Gastroesophageal sphincter (tissue), 4 donors: ENCODE measurements around the gene FBXL19. TPM values are rescaled to one million over a fixed set of nuclear protein-coding genes. Genes with fewer than 3 reads are reported as not detected.

Experiments used
- ATAC-seq: fragments of 150-250 bp; one replicate; pipeline ENCODE4 v1.9.1; 2016; ENCODE audit warnings: mild to moderate bottlenecking, moderate library complexity
- H3K27ac ChIP-seq, 4 donors: fragments of 200-600 bp; sonication (generic) in 3 of 4; 1 replicate in 3 of 4; 2 replicates in 1 of 4; pipeline ENCODE4 v1.5.1; 2016 to 2019
- H3K27me3 ChIP-seq: fragments of 200-600 bp; sonication (generic); one replicate; pipeline ENCODE4 v1.5.1; 2019
- H3K36me3 ChIP-seq, 2 donors: fragments of 200-600 bp; sonication (generic); one replicate each; pipeline ENCODE4 v1.5.1; 2019; ENCODE audit warnings: control low read depth in 1 of 2
- H3K4me1 ChIP-seq, 3 donors: fragments of 200-600 bp; sonication (generic); 1 replicate in 2 of 3; 2 replicates in 1 of 3; pipeline ENCODE4 v1.5.1; 2016 to 2019; ENCODE audit warnings: control low read depth in 2 of 3
- H3K4me3 ChIP-seq, 2 donors: fragments of 200-600 bp; sonication (generic); one replicate each; pipeline ENCODE4 v1.5.1; 2019; ENCODE audit warnings: mild to moderate bottlenecking in 1 of 2, moderate library complexity in 1 of 2
- H3K9me3 ChIP-seq, 3 donors: fragments of 200-600 bp; sonication (generic); one replicate each; pipeline ENCODE4 v1.5.1; 2017 to 2019; ENCODE audit warnings: control low read depth in 2 of 3
- CTCF ChIP-seq, 4 experiments: fragments of 200-600 bp in 2 of 4; fragments of 450-650 bp in 2 of 4; sonication (generic) in 1 of 4; IDR thresholded peaks; one replicate each; pipeline ENCODE4 v1.5.1; 2017 to 2019; ENCODE audit warnings: antibody characterized with exemption in 4 of 4, mild to moderate bottlenecking in 2 of 4, moderate library complexity in 2 of 4
- EP300 ChIP-seq: sonication (generic); formaldehyde crosslinking; IDR thresholded peaks from one replicate; pipeline ENCODE4 v1.6.1; 2017; ENCODE audit warnings: antibody characterized with exemption, mild to moderate bottlenecking
- POLR2A ChIP-seq, 2 donors: fragments of 450-650 bp; IDR thresholded peaks; one replicate each; pipeline ENCODE4 v1.6.1; 2017; ENCODE audit warnings: antibody characterized with exemption in 2 of 2, mild to moderate bottlenecking in 2 of 2, moderate library complexity in 1 of 2
- POLR2AphosphoS5 ChIP-seq: sonication (generic); formaldehyde crosslinking; IDR thresholded peaks from one replicate; pipeline ENCODE4 v1.6.1; 2017; ENCODE audit warnings: antibody characterized with exemption
- WGBS, 2 donors: methylation state at CpG; one replicate each; pipeline ENCODE4 v1.1.5; 2018; ENCODE audit warnings: low coverage in 1 of 2; 5-methylcytosine and 5-hydroxymethylcytosine counted together
- total RNA-seq, 4 donors: library from RNA; depleted of rRNA; stranded (reverse); fragments of >200 nt; gene quantifications; one replicate each; pipeline ENCODE4 v1.1.0, GENCODE V29; 2016

FBXL19 gene
- total RNA-seq, 4 donors from 2014 or later, result 10.0 to 23.5 (median 11.9) TPM

GRCh38 chr16:30899794-30900193, 23.6 kb upstream of the FBXL19 start:
- TF ChIP-seq POLR2AphosphoS5 (no peak), CTCF (IDR thresholded peaks at IDR 0.05) (no peak), EP300 (no peak), POLR2A (IDR thresholded peaks at IDR 0.05) (no peak)
- H3K4me3 ChIP-seq, result no peak overlapping the region
- ATAC-seq, result no peak
- no peaks in the 10 kb centered on the region for H3K27me3 ChIP-seq
- H3K9me3 ChIP-seq, result no peaks in the 10 kb centered on the region
- peaks cover 0 to 7% of the 10 kb centered on the region in 2 donors for H3K36me3 ChIP-seq
- peaks cover 0 to 58% (median 26%) of the 10 kb centered on the region in 3 donors for H3K4me1 ChIP-seq
- WGBS, 2 donors, result 70% methylated on average over 2 of the region's 2 CpGs; no CpG with 5 or more reads in 1 of the 2 donors
- no peak overlapping the region for H3K27ac ChIP-seq

- no peak overlapping the region for H3K4me3 ChIP-seq
- peaks cover 0 to 7% of the 10 kb centered on the region in 2 donors for H3K36me3 ChIP-seq
- no peaks in the 10 kb centered on the region for H3K9me3 ChIP-seq
- H3K27me3 ChIP-seq, result no peaks in the 10 kb centered on the region
- TF ChIP-seq EP300 (no peak), POLR2AphosphoS5 (no peak), CTCF (IDR thresholded peaks at IDR 0.05) (no peak), POLR2A (IDR thresholded peaks at IDR 0.05) (no peak)
- WGBS, 2 donors, result 90 to 99% methylated on average over 2 to 5 of the region's 5 CpGs
- peaks cover 0 to 50% (median 22%) of the 10 kb centered on the region in 3 donors for H3K4me1 ChIP-seq
- ATAC-seq, result no peak
- H3K27ac ChIP-seq, result no peak overlapping the region
Measured at GRCh38 chr16:30900588-30900987, 22.8 kb upstream of the FBXL19 start.

GRCh38 chr16:30901201-30902028, 22.0 kb upstream of the FBXL19 start:
- Histone ChIP-seq H3K27ac (peak overlapping the region; percentile 71 to 94 (median 92)), H3K27me3 (no peaks in the 10 kb centered on the region), H3K4me1 (peaks cover 0 to 44% (median 17%) of the 10 kb centered on the region in 3 donors), H3K36me3 (peaks cover 0 to 7% of the 10 kb centered on the region in 2 donors), H3K9me3 (no peaks in the 10 kb centered on the region), H3K4me3 (peak overlapping the region; percentile 46 to 65)
- TF ChIP-seq EP300 (no peak), CTCF (IDR thresholded peaks at IDR 0.05) (no peak), POLR2AphosphoS5 (no peak), POLR2A (IDR thresholded peaks at IDR 0.05) (no peak)
- no peak for ATAC-seq
- WGBS, 2 donors, result 43 to 44% methylated on average over 3 to 4 of the region's 6 CpGs

- ATAC-seq, result peak; percentile 96
- H3K4me1 ChIP-seq, result peaks cover 0 to 41% (median 15%) of the 10 kb centered on the region in 3 donors
- H3K27me3 ChIP-seq, result no peaks in the 10 kb centered on the region
- WGBS, 2 donors, result 65 to 74% methylated on average over 9 to 12 of the region's 99 CpGs
- peaks cover 0 to 7% of the 10 kb centered on the region in 2 donors for H3K36me3 ChIP-seq
- peak overlapping the region; percentile 55 to 65 for H3K4me3 ChIP-seq
- H3K27ac ChIP-seq, result peak overlapping the region; percentile 74 to 94 (median 92)
- no peaks in the 10 kb centered on the region for H3K9me3 ChIP-seq
- TF ChIP-seq CTCF (IDR thresholded peaks at IDR 0.05) (peak in 3 of 4 experiments; percentile 34 to 84 (median 72)), POLR2AphosphoS5 (no peak), EP300 (no peak), POLR2A (IDR thresholded peaks at IDR 0.05) (peak; percentile 30 to 31)
Measured at GRCh38 chr16:30902029-30902972, 21.1 kb upstream of the FBXL19 start.
